GM13977 (cell line): ENCODE results near the gene AGBL1.

ENCODE experiments used
- DNase-seq: peaks from one replicate; pipeline ENCODE4 v3.0.0; 2012; ENCODE audit warnings: low spot score
- CTCF ChIP-seq: IDR thresholded peaks from 2 replicates; pipeline ENCODE4 v1.5.1; 2012; ENCODE audit warnings: mild to moderate bottlenecking, control low read depth; ENCODE audit not compliant: insufficient read depth; ENCODE audit errors: extremely low read depth, missing control alignments
- in situ Hi-C: fragments of 300-500 bp; cut with MboI; formaldehyde crosslinking; loops from one replicate; pipeline ENCODE4 v1.12.0; 2022; ENCODE audit warnings: low sequenced_read_pairs, low pct_unique_long_range_greater_than_20kb, mixed read lengths, inconsistent platforms; ENCODE audit not compliant: unreplicated experiment

AGBL1 gene

DNA sequence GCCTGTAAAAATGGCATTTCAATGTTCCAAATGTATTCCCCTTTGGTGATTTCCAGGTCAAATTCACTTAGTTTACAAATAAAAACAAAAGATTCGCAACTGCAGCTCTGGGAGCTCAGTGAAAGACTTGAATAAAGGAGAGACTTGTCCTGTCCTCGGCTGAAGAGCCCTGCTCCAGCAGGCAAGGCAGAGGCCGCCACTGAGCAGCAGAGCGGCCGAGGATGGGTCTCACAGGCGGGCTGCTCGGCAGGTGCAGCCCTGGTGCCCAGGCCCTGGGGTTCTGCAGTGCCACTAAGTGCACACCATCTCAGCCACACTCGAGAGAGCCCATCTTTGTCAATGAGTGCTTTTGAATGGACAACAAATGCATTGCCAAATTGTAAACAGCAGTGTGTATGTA is 856.2 kb downstream of the AGBL1 start:
- no peak for DNase-seq
- TF ChIP-seq CTCF = no peak
- in situ Hi-C loops = no loop called here

DNA sequence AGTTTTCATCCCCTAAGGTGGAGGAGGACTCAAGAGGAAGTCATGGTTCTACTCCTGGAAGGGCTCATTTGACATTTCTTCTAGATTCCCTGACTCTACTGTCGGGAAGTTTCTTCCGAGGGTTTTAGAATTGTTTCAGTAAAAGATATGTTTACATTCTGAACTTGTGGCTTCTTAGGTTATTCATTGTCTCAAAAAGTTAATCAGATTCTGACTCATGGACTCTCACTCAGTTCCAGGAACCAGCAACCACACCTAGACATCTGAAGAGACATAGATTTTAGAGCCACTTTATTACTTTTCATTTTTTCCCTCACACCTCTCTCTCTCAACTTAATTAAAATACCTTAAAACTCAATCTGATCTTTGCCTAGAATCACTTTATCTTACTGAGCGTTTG is 862.6 kb downstream of the AGBL1 start:
- in situ Hi-C loops = no loop called here
- TF ChIP-seq CTCF = no peak
- DNase-seq = no peak

DNA sequence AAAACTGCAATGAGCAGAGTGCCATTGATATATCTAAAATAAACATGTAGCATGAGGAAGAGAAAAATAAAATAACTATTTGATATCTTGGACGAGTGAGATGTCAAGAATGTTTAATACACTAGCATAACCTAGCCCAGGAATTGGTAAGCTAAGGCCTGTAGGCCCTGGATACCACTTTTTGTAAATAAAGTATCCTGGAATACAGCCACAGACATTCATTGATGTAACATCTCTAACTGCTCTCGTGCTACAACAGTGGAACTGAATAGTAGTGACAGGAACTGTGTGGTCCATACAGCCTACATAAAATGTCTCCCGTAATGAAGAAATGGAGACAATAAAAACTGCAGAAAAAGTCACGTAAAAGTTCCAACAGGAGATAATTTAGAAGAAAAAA is 869.0 kb downstream of the AGBL1 start:
- TF ChIP-seq CTCF = no peak
- in situ Hi-C loops = no loop called here
- no peak for DNase-seq

- TF ChIP-seq CTCF = no peak
- in situ Hi-C loops = no loop called here
- DNase-seq = no peak
These were observed 879.6 kb downstream of the AGBL1 start for GRCh38 chr15:86959254-86959653.

GRCh38 chr15:86961669-86962068 is 882.0 kb downstream of the AGBL1 start:
- TF ChIP-seq CTCF = no peak
- in situ Hi-C loops = no loop called here

GRCh38 chr15:86964271-86964670 is 884.6 kb downstream of the AGBL1 start:
- no peak for DNase-seq
- in situ Hi-C loops = no loop called here
- no peak for TF ChIP-seq CTCF

More at GRCh38 chr15:86961669-86962068, 882.0 kb downstream of the AGBL1 start:
- DNase-seq = no peak

- DNase-seq = no peak
- in situ Hi-C loops = no loop called here
- no peak for TF ChIP-seq CTCF
These were observed 888.6 kb downstream of the AGBL1 start for GRCh38 chr15:86968244-86968643.
